Neural progenitor cell (in vitro differentiated cells): ENCODE results near the gene BRINP3. TPM values are rescaled to one million over a fixed set of nuclear protein-coding genes. Genes with fewer than 3 reads are reported as not detected.

ENCODE experiments used
- DNase-seq: peaks from one replicate; pipeline ENCODE4 v3.0.0-alpha.2; 2016; ENCODE audit warnings: low spot score
- H2AFZ ChIP-seq: fragments of 200-600 bp; sonication (generic); replicated peaks from 2 replicates; pipeline ENCODE4 v1.6.1; 2016; ENCODE audit warnings: antibody characterized with exemption
- H3F3A ChIP-seq: fragments of 200-600 bp; sonication (generic); 2 replicates; pipeline ENCODE4 v1.6.1; 2016; ENCODE audit warnings: antibody characterized with exemption, low read depth
- H3K27ac ChIP-seq: fragments of 200-600 bp; sonication (generic); 2 replicates; pipeline ENCODE4 v1.5.1; 2016; ENCODE audit warnings: mild to moderate bottlenecking
- H3K27me3 ChIP-seq: fragments of 200-600 bp; sonication (generic); 2 replicates; pipeline ENCODE4 v1.6.1; 2016; ENCODE audit warnings: mild to moderate bottlenecking, moderate library complexity
- H3K36me3 ChIP-seq: fragments of 200-600 bp; sonication (generic); 2 replicates; pipeline ENCODE4 v1.5.1; 2016
- H3K4me1 ChIP-seq: fragments of 200-600 bp; sonication (generic); 2 replicates; pipeline ENCODE4 v1.6.1; 2016; ENCODE audit warnings: mixed run types
- H3K4me2 ChIP-seq: fragments of 200-600 bp; sonication (generic); 2 replicates; pipeline ENCODE4 v1.6.1; 2016
- H3K4me3 ChIP-seq: fragments of 200-600 bp; sonication (generic); 2 replicates; pipeline ENCODE4 v1.5.1; 2016
- H3K79me2 ChIP-seq: fragments of 200-600 bp; sonication (generic); 2 replicates; pipeline ENCODE4 v1.6.1; 2016; ENCODE audit warnings: low read depth
- H3K9ac ChIP-seq: fragments of 200-600 bp; sonication (generic); 2 replicates; pipeline ENCODE4 v1.6.1; 2016
- H3K9me3 ChIP-seq: fragments of 200-600 bp; sonication (generic); 2 replicates; pipeline ENCODE4 v1.5.1; 2016; ENCODE audit warnings: low read depth
- H4K20me1 ChIP-seq: fragments of 200-600 bp; sonication (generic); 2 replicates; pipeline ENCODE4 v1.6.1; 2016; ENCODE audit warnings: low read depth
- H3K27ac Mint-ChIP-seq: 3 replicates; pipeline ENCODE4 v1.8.0; 2021; ENCODE audit warnings: mixed read lengths
- H3K27me3 Mint-ChIP-seq: 2 replicates; pipeline ENCODE4 v1.8.0; 2022; ENCODE audit warnings: low read depth, mild to moderate bottlenecking, inconsistent platforms, moderate library complexity, mixed read lengths; ENCODE audit not compliant: insufficient read depth
- H3K36me3 Mint-ChIP-seq: 3 replicates; pipeline ENCODE4 v1.8.0; 2021; ENCODE audit warnings: mixed read lengths
- H3K4me1 Mint-ChIP-seq: 3 replicates; pipeline ENCODE4 v1.8.0; 2021; ENCODE audit warnings: mixed read lengths
- H3K4me3 Mint-ChIP-seq: 3 replicates; pipeline ENCODE4 v1.8.0; 2021; ENCODE audit warnings: mild to moderate bottlenecking, moderate library complexity, mixed read lengths
- H3K9me3 Mint-ChIP-seq: 3 replicates; pipeline ENCODE4 v1.8.0; 2020; ENCODE audit warnings: mixed read lengths
- CTCF ChIP-seq: fragments of 200-600 bp; sonication (generic); IDR thresholded peaks from 2 replicates; pipeline ENCODE4 v1.5.1; 2017; ENCODE audit warnings: antibody characterized with exemption, mild to moderate bottlenecking
- EZH2 ChIP-seq: fragments of 200-600 bp; sonication (generic); IDR thresholded peaks from 2 replicates; pipeline ENCODE4 v1.6.1; 2017; ENCODE audit warnings: antibody characterized with exemption, mild to moderate bottlenecking, moderate library complexity
- EZH2phosphoT487 ChIP-seq: fragments of 200-600 bp; sonication (generic); IDR thresholded peaks from 2 replicates; pipeline ENCODE4 v1.6.1; 2017; ENCODE audit warnings: antibody characterized with exemption
- total RNA-seq: library from RNA; depleted of rRNA; stranded (reverse); fragments of >200 nt; gene quantifications from 2 replicates; pipeline ENCODE4 v1.2.3, GENCODE V29; 2015; ENCODE audit warnings: low replicate concordance

Gene BRINP3
- total RNA-seq, 1 donor from 2014 or later: not detected

GRCh38 chr1:190497565-190497964 lies 19.9 kb upstream of the BRINP3 start:
- no peaks in the 10 kb centered on the region for H3K36me3 Mint-ChIP-seq
- Histone ChIP-seq H4K20me1 (no peaks in the 10 kb centered on the region), H3K4me3 (no peak overlapping the region), H3K9ac (no peak overlapping the region), H3K4me2 (no peak overlapping the region), H3K79me2 (no peaks in the 10 kb centered on the region), H3K36me3 (no peaks in the 10 kb centered on the region), H3K4me1 (no peaks in the 10 kb centered on the region), H3K27ac (no peak overlapping the region), H2AFZ (no peak overlapping the region), H3K9me3 (no peaks in the 10 kb centered on the region), H3K27me3 (no peaks in the 10 kb centered on the region), H3F3A (no peaks in the 10 kb centered on the region)
- H3K27me3 Mint-ChIP-seq: no peaks in the 10 kb centered on the region
- no peaks in the 10 kb centered on the region for H3K9me3 Mint-ChIP-seq
- H3K27ac Mint-ChIP-seq: no peak overlapping the region
- DNase-seq: no peak
- no peaks in the 10 kb centered on the region for H3K4me1 Mint-ChIP-seq
- TF ChIP-seq CTCF (no peak), EZH2phosphoT487 (no peak), EZH2 (no peak)
- H3K4me3 Mint-ChIP-seq: no peak overlapping the region

GRCh38 chr1:190494451-190494850 lies 16.8 kb upstream of the BRINP3 start:
- H3K36me3 ChIP-seq: no peaks in the 10 kb centered on the region
- Mint-ChIP-seq H3K36me3 (no peaks in the 10 kb centered on the region), H3K9me3 (no peaks in the 10 kb centered on the region), H3K27me3 (no peaks in the 10 kb centered on the region), H3K4me3 (no peak overlapping the region), H3K27ac (no peak overlapping the region), H3K4me1 (no peaks in the 10 kb centered on the region)
- no peak overlapping the region for H3K27ac ChIP-seq
- H3K9ac ChIP-seq: no peak overlapping the region
- no peaks in the 10 kb centered on the region for H3K9me3 ChIP-seq
- no peaks in the 10 kb centered on the region for H3F3A ChIP-seq
- no peak overlapping the region for H3K4me3 ChIP-seq
- H3K27me3 ChIP-seq: no peaks in the 10 kb centered on the region
- no peak overlapping the region for H2AFZ ChIP-seq
- no peaks in the 10 kb centered on the region for H4K20me1 ChIP-seq
- H3K79me2 ChIP-seq: no peaks in the 10 kb centered on the region
- H3K4me2 ChIP-seq: no peak overlapping the region
- no peak for DNase-seq
- no peaks in the 10 kb centered on the region for H3K4me1 ChIP-seq
- TF ChIP-seq CTCF (no peak), EZH2phosphoT487 (no peak), EZH2 (no peak)

DNA sequence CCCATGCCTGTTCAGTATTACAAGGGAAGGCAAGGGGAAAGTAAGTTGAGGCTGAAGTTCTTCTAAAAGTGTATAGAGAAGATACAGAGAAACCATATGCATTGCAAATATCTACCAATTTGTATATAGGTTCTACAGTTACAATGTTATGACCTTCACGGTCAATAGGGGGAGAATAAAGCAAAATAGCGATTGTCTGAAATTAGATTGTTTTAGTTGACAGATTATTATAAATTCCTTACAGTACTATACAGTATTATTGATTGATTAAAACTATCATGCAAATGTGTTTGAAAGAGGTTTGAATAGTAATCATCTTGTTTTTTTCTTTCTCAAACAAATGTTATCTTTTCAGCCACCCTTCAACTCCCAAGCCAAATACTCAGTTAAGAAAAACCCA lies 13.7 kb upstream of the BRINP3 start:
- DNase-seq: no peak
- Histone ChIP-seq H2AFZ (no peak overlapping the region), H3K9ac (no peak overlapping the region), H3K36me3 (no peaks in the 10 kb centered on the region), H3K4me2 (no peak overlapping the region), H3F3A (no peaks in the 10 kb centered on the region), H3K27me3 (no peaks in the 10 kb centered on the region), H3K4me1 (no peaks in the 10 kb centered on the region), H3K9me3 (no peaks in the 10 kb centered on the region), H3K79me2 (no peaks in the 10 kb centered on the region), H3K27ac (no peak overlapping the region), H3K4me3 (no peak overlapping the region), H4K20me1 (no peaks in the 10 kb centered on the region)
- Mint-ChIP-seq H3K4me1 (no peaks in the 10 kb centered on the region), H3K27me3 (no peaks in the 10 kb centered on the region), H3K27ac (no peak overlapping the region), H3K4me3 (no peak overlapping the region), H3K36me3 (no peaks in the 10 kb centered on the region), H3K9me3 (no peaks in the 10 kb centered on the region)
- no peak for TF ChIP-seq EZH2
- TF ChIP-seq EZH2phosphoT487: no peak

GRCh38 chr1:190484045-190484444 lies 6.4 kb upstream of the BRINP3 start:
- Histone ChIP-seq H3K79me2 (no peaks in the 10 kb centered on the region), H3K27me3 (no peaks in the 10 kb centered on the region), H3K4me2 (no peak overlapping the region), H3K4me3 (no peak overlapping the region), H4K20me1 (no peaks in the 10 kb centered on the region), H2AFZ (no peak overlapping the region), H3K4me1 (peaks cover 14% of the 10 kb centered on the region), H3K27ac (no peak overlapping the region), H3K36me3 (no peaks in the 10 kb centered on the region), H3F3A (peaks cover 6% of the 10 kb centered on the region), H3K9ac (no peak overlapping the region), H3K9me3 (no peaks in the 10 kb centered on the region)
- Mint-ChIP-seq H3K9me3 (no peaks in the 10 kb centered on the region), H3K27ac (no peak overlapping the region), H3K4me1 (peaks cover 14% of the 10 kb centered on the region), H3K36me3 (no peaks in the 10 kb centered on the region), H3K27me3 (no peaks in the 10 kb centered on the region), H3K4me3 (no peak overlapping the region)
- no peak for TF ChIP-seq EZH2
- TF ChIP-seq CTCF: no peak
- no peak for TF ChIP-seq EZH2phosphoT487
- DNase-seq: no peak
